ENCODE data around the gene REC114.
"Not testable (repeated sequence)": the region's sequence is repeated elsewhere in the genome, so short reads cannot be mapped to it uniquely, and the experiment has no call there.

REC114 gene

GRCh38 chr15:73457334-73457733, 14.4 kb downstream of the REC114 start:
- DNase-seq = no peak

- DNase-seq = no peak
Measured at GRCh38 chr15:73460662-73461061, 17.7 kb downstream of the REC114 start.

GRCh38 chr15:73464602-73465001, 21.6 kb downstream of the REC114 start:
- peak; percentile 2 for DNase-seq

GRCh38 chr15:73467758-73468157, 24.8 kb downstream of the REC114 start:
- DNase-seq = no peak

GRCh38 chr15:73474785-73475184, 31.8 kb downstream of the REC114 start:
- DNase-seq = no peak

- DNase-seq = no peak
Measured at GRCh38 chr15:73476704-73477216, 33.8 kb downstream of the REC114 start.

GRCh38 chr15:73480050-73480449, 37.1 kb downstream of the REC114 start:
- no peak for DNase-seq

GRCh38 chr15:73482166-73482565, 39.2 kb downstream of the REC114 start:
- no peak for DNase-seq

GRCh38 chr15:73483053-73483452, 40.1 kb downstream of the REC114 start:
- DNase-seq = no peak

GRCh38 chr15:73485372-73485771, 42.4 kb downstream of the REC114 start:
- DNase-seq = no peak

GRCh38 chr15:73485885-73486284, 42.9 kb downstream of the REC114 start:
- not testable (repeated sequence) for DNase-seq

- no peak for DNase-seq
Measured at GRCh38 chr15:73488698-73489097, 45.7 kb downstream of the REC114 start.

GRCh38 chr15:73493922-73494321, 51.0 kb downstream of the REC114 start:
- DNase-seq = no peak

GRCh38 chr15:73495181-73495580, 52.2 kb downstream of the REC114 start:
- no peak for DNase-seq

GRCh38 chr15:73500696-73501095, 57.7 kb downstream of the REC114 start:
- DNase-seq = no peak

- DNase-seq = no peak
Measured at GRCh38 chr15:73504885-73505284, 61.9 kb downstream of the REC114 start.

GRCh38 chr15:73515527-73515926, 72.6 kb downstream of the REC114 start:
- no peak for DNase-seq

- no peak for DNase-seq
Measured at GRCh38 chr15:73517566-73517965, 74.6 kb downstream of the REC114 start.

GRCh38 chr15:73518180-73518862, 75.4 kb downstream of the REC114 start:
- no peak for DNase-seq

- no peak for DNase-seq
Measured at GRCh38 chr15:73518876-73519733, 76.1 kb downstream of the REC114 start.

- DNase-seq = no peak
Measured at GRCh38 chr15:73522011-73522410, 79.0 kb downstream of the REC114 start.

- DNase-seq = no peak
Measured at GRCh38 chr15:73524919-73525318, 82.0 kb downstream of the REC114 start.

GRCh38 chr15:73527598-73527997, 84.6 kb downstream of the REC114 start:
- DNase-seq = no peak

- DNase-seq = no peak
Measured at GRCh38 chr15:73530649-73531048, 87.7 kb downstream of the REC114 start.
